ENCODE results near the gene HIGD2B. TPM values are rescaled to one million over a fixed set of nuclear protein-coding genes. Genes with fewer than 3 reads are reported as not detected.
"Not testable (repeated sequence)": the region's sequence is repeated elsewhere in the genome, so short reads cannot be mapped to it uniquely, and the experiment has no call there.

HIGD2B gene
- total and polyA plus RNA-seq, 9 of the 15 experiments (the other 6 are each of a cell fraction or from before 2014, with no cell fraction given), result 0.04 to 0.18 (median 0.14) TPM; not detected in 6

DNA sequence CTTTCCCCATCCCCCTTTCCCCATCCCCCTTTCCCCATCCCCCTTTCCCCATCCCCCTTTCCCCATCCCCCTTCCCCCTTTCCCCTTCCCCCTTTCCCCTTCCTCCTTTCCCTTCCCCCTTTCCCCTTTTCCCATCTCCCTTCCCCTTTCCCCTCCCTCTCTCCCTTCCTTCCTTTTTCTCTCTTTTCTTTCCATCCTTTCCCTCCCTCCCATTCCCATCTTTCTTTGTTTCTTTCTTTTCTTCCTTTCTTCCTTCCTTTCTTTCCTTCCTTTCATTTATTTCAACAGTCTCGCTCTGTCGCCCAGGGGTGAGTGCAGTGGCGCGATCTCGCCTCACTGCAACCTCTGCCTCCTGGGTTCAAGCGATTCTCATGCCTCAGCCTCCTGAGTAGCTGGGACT, 39.9 kb upstream of the HIGD2B start:
- H3K9me3 ChIP-seq (replicated peaks; ENCODE audit: control insufficient read depth, insufficient read depth, low read depth, low read length); POLR2A ChIA-PET; FAIRE-seq; H3K79me2 ChIP-seq (ENCODE audit: control insufficient read depth, insufficient read depth, low read length); ATAC-seq; H3K4me2 ChIP-seq (ENCODE audit: insufficient read depth, low read length); H2AFZ ChIP-seq (ENCODE audit: low read depth, low read length); in situ Hi-C loops (cut with MboI); H3K27ac ChIP-seq (ENCODE audit: extremely low read depth, low read depth, low read length); H3K36me3 ChIP-seq (ENCODE audit: control insufficient read depth, insufficient read depth, low read length); H3K9me1 ChIP-seq (ENCODE audit: control insufficient read depth, insufficient read depth, low read length); H3K27me3 ChIP-seq (ENCODE audit: control insufficient read depth in 2 of 2, insufficient read depth in 2 of 2, low read length in 2 of 2); H3K4me3 ChIP-seq; CTCF ChIA-PET (ENCODE audit: low intra/inter-chr PET ratio); H3K4me1 ChIP-seq (replicated peaks in 1 of 2; ENCODE audit: control insufficient read depth in 2 of 2, insufficient read depth in 2 of 2, low read length in 2 of 2); DNase-seq (ENCODE audit: extremely low read depth in 1 of 4, low spot score in 3 of 4); BruUV-seq (replicated peaks); H4K20me1 ChIP-seq (replicated peaks; ENCODE audit: control insufficient read depth, insufficient read depth, low read length); H3K9ac ChIP-seq (ENCODE audit: insufficient read depth in 1 of 2, low read depth in 2 of 2, low read length in 2 of 2): not testable (repeated sequence)
- intact Hi-C loops (cut with micrococcal nuclease), result loop anchor here (10.0 kb wide), 1 partner anchor 69 kb away; no protein-coding TSS in a partner anchor
- 95% methylated on average over 6 of the region's 6 CpGs for whole genome bisulfite sequencing (ENCODE audit: insufficient coverage, low coverage, missing lambda C conversion rate)

DNA sequence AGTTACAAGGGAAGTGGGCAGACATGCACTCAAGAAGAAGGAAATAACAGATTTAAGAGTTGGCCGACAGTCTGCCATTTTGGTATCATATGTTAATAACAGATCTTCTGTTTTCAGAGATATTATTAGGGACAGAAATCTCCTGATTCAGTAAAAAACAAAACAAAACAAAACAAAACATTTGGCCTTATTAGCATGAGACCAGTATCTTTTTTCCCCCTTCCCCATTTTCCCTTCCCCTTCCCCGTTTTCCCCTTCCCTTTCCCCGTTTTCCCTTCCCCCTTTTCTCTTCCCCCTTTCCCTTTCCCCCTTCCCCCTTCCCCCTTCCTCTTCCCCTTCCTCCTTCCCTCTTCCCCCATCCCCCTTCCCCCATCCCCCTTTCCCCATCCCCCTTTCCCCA, 39.5 kb upstream of the HIGD2B start:
- TF ChIP-seq, protein P1, sequence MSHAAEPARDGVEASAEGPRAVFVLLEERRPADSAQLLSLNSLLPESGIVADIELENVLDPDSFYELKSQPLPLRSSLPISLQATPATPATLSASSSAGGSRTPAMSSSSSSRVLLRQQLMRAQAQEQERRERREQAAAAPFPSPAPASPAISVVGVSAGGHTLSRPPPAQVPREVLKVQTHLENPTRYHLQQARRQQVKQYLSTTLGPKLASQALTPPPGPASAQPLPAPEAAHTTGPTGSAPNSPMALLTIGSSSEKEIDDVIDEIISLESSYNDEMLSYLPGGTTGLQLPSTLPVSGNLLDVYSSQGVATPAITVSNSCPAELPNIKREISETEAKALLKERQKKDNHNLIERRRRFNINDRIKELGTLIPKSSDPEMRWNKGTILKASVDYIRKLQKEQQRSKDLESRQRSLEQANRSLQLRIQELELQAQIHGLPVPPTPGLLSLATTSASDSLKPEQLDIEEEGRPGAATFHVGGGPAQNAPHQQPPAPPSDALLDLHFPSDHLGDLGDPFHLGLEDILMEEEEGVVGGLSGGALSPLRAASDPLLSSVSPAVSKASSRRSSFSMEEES (CRISPR knock-in tag; IDR thresholded peaks at IDR 0.05), result no peak
- no peak for TF ChIP-seq ZNF436 (CRISPR knock-in tag; IDR thresholded peaks at IDR 0.05)
- peak; percentile 86 for TF ChIP-seq HNRNPK (IDR thresholded peaks at IDR 0.05; ENCODE audit: low read depth, low read length, poor library complexity, severe bottlenecking)
- TF ChIP-seq BMI1 (IDR thresholded peaks at IDR 0.05; ENCODE audit: low read length), result no peak
- no peak for TF ChIP-seq BRF1 (IDR thresholded peaks at IDR 0.05; ENCODE audit: borderline replicate concordance, extremely low read depth, insufficient read length)
- TF ChIP-seq GTF2A2 (tag; IDR thresholded peaks at IDR 0.05), result no peak
- TF ChIP-seq SP1 (CRISPR knock-in tag; IDR thresholded peaks at IDR 0.05), result no peak
- TF ChIP-seq, protein P2, sequence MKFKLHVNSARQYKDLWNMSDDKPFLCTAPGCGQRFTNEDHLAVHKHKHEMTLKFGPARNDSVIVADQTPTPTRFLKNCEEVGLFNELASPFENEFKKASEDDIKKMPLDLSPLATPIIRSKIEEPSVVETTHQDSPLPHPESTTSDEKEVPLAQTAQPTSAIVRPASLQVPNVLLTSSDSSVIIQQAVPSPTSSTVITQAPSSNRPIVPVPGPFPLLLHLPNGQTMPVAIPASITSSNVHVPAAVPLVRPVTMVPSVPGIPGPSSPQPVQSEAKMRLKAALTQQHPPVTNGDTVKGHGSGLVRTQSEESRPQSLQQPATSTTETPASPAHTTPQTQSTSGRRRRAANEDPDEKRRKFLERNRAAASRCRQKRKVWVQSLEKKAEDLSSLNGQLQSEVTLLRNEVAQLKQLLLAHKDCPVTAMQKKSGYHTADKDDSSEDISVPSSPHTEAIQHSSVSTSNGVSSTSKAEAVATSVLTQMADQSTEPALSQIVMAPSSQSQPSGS (CRISPR knock-in tag; IDR thresholded peaks at IDR 0.05), result no peak
- TF ChIP-seq PCBP2 (IDR thresholded peaks at IDR 0.05; ENCODE audit: low read depth, low read length, poor library complexity, severe bottlenecking), result peak; percentile 72
- Histone ChIP-seq H3K4me1 (replicated peaks in 1 of 2; ENCODE audit: control insufficient read depth in 2 of 2, insufficient read depth in 2 of 2, low read length in 2 of 2) (no peaks in the 10 kb centered on the region), H3K9me3 (replicated peaks; ENCODE audit: control insufficient read depth, insufficient read depth, low read depth, low read length) (no peaks in the 10 kb centered on the region), H3K4me3 (no peak overlapping the region), H4K20me1 (replicated peaks; ENCODE audit: control insufficient read depth, insufficient read depth, low read length) (no peaks in the 10 kb centered on the region), H3K36me3 (ENCODE audit: control insufficient read depth, insufficient read depth, low read length) (peaks cover 10% of the 10 kb centered on the region; the same call in 1 of the 3 replicates), H3K27ac (ENCODE audit: extremely low read depth, low read depth, low read length) (no peak overlapping the region), H2AFZ (ENCODE audit: low read depth, low read length) (no peak overlapping the region), H3K9me1 (ENCODE audit: control insufficient read depth, insufficient read depth, low read length) (no peaks in the 10 kb centered on the region), H3K79me2 (ENCODE audit: control insufficient read depth, insufficient read depth, low read length) (no peaks in the 10 kb centered on the region), H3K9ac (ENCODE audit: insufficient read depth in 1 of 2, low read depth in 2 of 2, low read length in 2 of 2) (no peak overlapping the region), H3K27me3 (ENCODE audit: control insufficient read depth in 2 of 2, insufficient read depth in 2 of 2, low read length in 2 of 2) (no peaks in the 10 kb centered on the region), H3K4me2 (ENCODE audit: insufficient read depth, low read length) (no peak overlapping the region)
- ChIA-PET POLR2A (no interaction called here), CTCF (ENCODE audit: low intra/inter-chr PET ratio) (no interaction called here)
- in situ Hi-C loops (cut with MboI), result no loop called here
- 92% methylated on average over 1 of the region's 3 CpGs for WGBS (ENCODE audit: insufficient coverage, low coverage, missing lambda C conversion rate)
- ATAC-seq, result no peak
- no peak for FAIRE-seq
- no TSS peak for BruUV-seq (replicated peaks)
- no peak for DNase-seq (ENCODE audit: extremely low read depth in 1 of 4, low spot score in 3 of 4)
- intact Hi-C loops (cut with micrococcal nuclease), result loop anchor here (10.0 kb wide), 1 partner anchor 69 kb away; no protein-coding TSS in a partner anchor

Measured in K562 (cell line).